ENCODE data around the gene NFXL1. TPM values are rescaled to one million over a fixed set of nuclear protein-coding genes. Genes with fewer than 3 reads are reported as not detected.

Gene NFXL1
- total and polyA plus RNA-seq, 5 experiments from 2014 or later, result 7.1 to 17.9 (median 12.1) TPM

GRCh38 chr4:47824840-47825239 lies 89.5 kb downstream of the NFXL1 start:
- Mint-ChIP-seq H3K4me3 (no peak overlapping the region), H3K36me3 (no peaks in the 10 kb centered on the region), H3K27ac (no peak overlapping the region), H3K9me3 (no peaks in the 10 kb centered on the region), H3K4me1 (peaks cover 3 to 12% (median 7%) of the 10 kb centered on the region in 4 donors), H3K27me3 (peaks cover 1 to 13% (median 12%) of the 10 kb centered on the region in 5 donors)
- no peak for ATAC-seq
- POLR2A ChIA-PET, result no interaction called here
- DNase-seq, result no peak

GRCh38 chr4:47819178-47819577 lies 95.2 kb downstream of the NFXL1 start:
- ATAC-seq (no peak), DNase-seq (no peak)
- peaks cover 0 to 4% (median 0%) of the 10 kb centered on the region in 4 donors for H3K4me1 Mint-ChIP-seq
- H3K27me3 Mint-ChIP-seq, result peaks cover 7 to 17% (median 12%) of the 10 kb centered on the region in 5 donors
- H3K9me3 Mint-ChIP-seq, result peaks cover 0 to 9% (median 0%) of the 10 kb centered on the region in 9 donors
- no peak overlapping the region for H3K4me3 Mint-ChIP-seq
- no peak overlapping the region for H3K27ac Mint-ChIP-seq
- H3K36me3 Mint-ChIP-seq, result no peaks in the 10 kb centered on the region
- POLR2A ChIA-PET, result no interaction called here

GRCh38 chr4:47817275-47817674 lies 97.1 kb downstream of the NFXL1 start:
- POLR2A ChIA-PET, result no interaction called here
- no peak for DNase-seq

GRCh38 chr4:47816748-47817147 lies 97.6 kb downstream of the NFXL1 start:
- ATAC-seq (no peak), DNase-seq (no peak)
- POLR2A ChIA-PET, result no interaction called here
- Mint-ChIP-seq H3K4me3 (no peak overlapping the region), H3K4me1 (peaks cover 0 to 4% (median 0%) of the 10 kb centered on the region in 4 donors), H3K36me3 (no peaks in the 10 kb centered on the region), H3K9me3 (peaks cover 0 to 9% (median 0%) of the 10 kb centered on the region in 9 donors), H3K27me3 (peaks cover 4 to 22% (median 13%) of the 10 kb centered on the region in 5 donors), H3K27ac (no peak overlapping the region)

More at GRCh38 chr4:47817275-47817674, 97.1 kb downstream of the NFXL1 start:
- Mint-ChIP-seq H3K27me3 (peaks cover 6 to 22% (median 14%) of the 10 kb centered on the region in 5 donors), H3K27ac (no peak overlapping the region), H3K4me3 (no peak overlapping the region), H3K36me3 (no peaks in the 10 kb centered on the region), H3K4me1 (peaks cover 0 to 4% (median 0%) of the 10 kb centered on the region in 4 donors), H3K9me3 (peaks cover 0 to 9% (median 0%) of the 10 kb centered on the region in 9 donors)
- ATAC-seq, result no peak

- ATAC-seq (no peak), DNase-seq (no peak)
- Mint-ChIP-seq H3K36me3 (no peaks in the 10 kb centered on the region), H3K4me1 (peaks cover 0 to 4% (median 0%) of the 10 kb centered on the region in 4 donors), H3K9me3 (peaks cover 0 to 9% (median 0%) of the 10 kb centered on the region in 9 donors), H3K27ac (no peak overlapping the region), H3K4me3 (no peak overlapping the region), H3K27me3 (peaks cover 6 to 36% (median 15%) of the 10 kb centered on the region in 5 donors)
- POLR2A ChIA-PET, result no interaction called here
These were observed 99.6 kb downstream of the NFXL1 start for GRCh38 chr4:47814618-47815295.

GRCh38 chr4:47809654-47810203 lies 104.7 kb downstream of the NFXL1 start:
- DNase-seq (no peak), ATAC-seq (no peak)
- Mint-ChIP-seq H3K9me3 (no peaks in the 10 kb centered on the region), H3K4me3 (no peak overlapping the region), H3K27me3 (peaks cover 6 to 28% (median 15%) of the 10 kb centered on the region in 5 donors), H3K36me3 (no peaks in the 10 kb centered on the region), H3K4me1 (no peaks in the 10 kb centered on the region), H3K27ac (no peak overlapping the region)
- POLR2A ChIA-PET, result no interaction called here

- POLR2A ChIA-PET, result no interaction called here
- H3K4me3 Mint-ChIP-seq, result no peak overlapping the region
- DNase-seq, result no peak
These were observed 109.8 kb downstream of the NFXL1 start for GRCh38 chr4:47804598-47804997.

GRCh38 chr4:47801481-47802002 lies 112.8 kb downstream of the NFXL1 start:
- Mint-ChIP-seq H3K36me3 (no peaks in the 10 kb centered on the region), H3K4me3 (no peak overlapping the region), H3K27ac (no peak overlapping the region), H3K27me3 (peaks cover 0 to 5% (median 1%) of the 10 kb centered on the region in 5 donors), H3K9me3 (peaks cover 0 to 7% (median 0%) of the 10 kb centered on the region in 9 donors), H3K4me1 (no peaks in the 10 kb centered on the region)
- POLR2A ChIA-PET, result no interaction called here
- DNase-seq, result no peak
- ATAC-seq, result no peak

More at GRCh38 chr4:47804598-47804997, 109.8 kb downstream of the NFXL1 start:
- no peaks in the 10 kb centered on the region for H3K36me3 Mint-ChIP-seq
- H3K27ac Mint-ChIP-seq, result no peak overlapping the region
- peaks cover 0 to 4% (median 2%) of the 10 kb centered on the region in 5 donors for H3K27me3 Mint-ChIP-seq
- peaks cover 0 to 7% (median 0%) of the 10 kb centered on the region in 9 donors for H3K9me3 Mint-ChIP-seq
- no peaks in the 10 kb centered on the region for H3K4me1 Mint-ChIP-seq
- ATAC-seq, result no peak

GRCh38 chr4:47798165-47798564 lies 116.2 kb downstream of the NFXL1 start:
- POLR2A ChIA-PET, result no interaction called here
- DNase-seq, result no peak
- H3K36me3 Mint-ChIP-seq, result no peaks in the 10 kb centered on the region
- no peak for ATAC-seq
- no peaks in the 10 kb centered on the region for H3K9me3 Mint-ChIP-seq
- peaks cover 0 to 4% (median 0%) of the 10 kb centered on the region in 5 donors for H3K27me3 Mint-ChIP-seq
- no peaks in the 10 kb centered on the region for H3K4me1 Mint-ChIP-seq
- no peak overlapping the region for H3K4me3 Mint-ChIP-seq
- no peak overlapping the region for H3K27ac Mint-ChIP-seq

Other genes starting within 250 kb of the NFXL1 start
- under 1 TPM; 0.31 to 0.49 TPM for gene CORIN, start 76.5 kb downstream of the NFXL1 start, total RNA-seq
- under 1 TPM in 1 of 3 donors, not detected in 2; 0.05 TPM for gene CORIN, start 76.5 kb downstream of the NFXL1 start, polyA plus RNA-seq
- not detected for gene CNGA1, start 102.1 kb upstream of the NFXL1 start, total RNA-seq
- not detected for gene CNGA1, start 102.1 kb upstream of the NFXL1 start, polyA plus RNA-seq
- 1 to 10 TPM; 2.2 to 2.5 TPM for gene NIPAL1, start 102.2 kb upstream of the NFXL1 start, total RNA-seq
- 1 to 10 TPM in 1 of 3 donors, under 1 TPM in 1, not detected in 1; 0.13 to 1.2 TPM for gene NIPAL1, start 102.2 kb upstream of the NFXL1 start, polyA plus RNA-seq
- 100 to 1,000 TPM; 135 to 140 TPM for gene TXK, start 219.7 kb upstream of the NFXL1 start, total RNA-seq
- gene TXK, start 219.7 kb upstream of the NFXL1 start, polyA plus RNA-seq, result 10 to 100 TPM; 57.8 to 92.2 (median 60.4) TPM